AG08396 (cell line): Measurements from ENCODE around the gene MED17.

Experiments used
- DNase-seq: peaks from one replicate; pipeline ENCODE4 v3.0.0; 2012; ENCODE audit warnings: low spot score, mixed read lengths

Gene MED17

GRCh38 chr11:93849751-93850593, 65.9 kb downstream of the MED17 start:
- peak; percentile 52 for DNase-seq

DNA sequence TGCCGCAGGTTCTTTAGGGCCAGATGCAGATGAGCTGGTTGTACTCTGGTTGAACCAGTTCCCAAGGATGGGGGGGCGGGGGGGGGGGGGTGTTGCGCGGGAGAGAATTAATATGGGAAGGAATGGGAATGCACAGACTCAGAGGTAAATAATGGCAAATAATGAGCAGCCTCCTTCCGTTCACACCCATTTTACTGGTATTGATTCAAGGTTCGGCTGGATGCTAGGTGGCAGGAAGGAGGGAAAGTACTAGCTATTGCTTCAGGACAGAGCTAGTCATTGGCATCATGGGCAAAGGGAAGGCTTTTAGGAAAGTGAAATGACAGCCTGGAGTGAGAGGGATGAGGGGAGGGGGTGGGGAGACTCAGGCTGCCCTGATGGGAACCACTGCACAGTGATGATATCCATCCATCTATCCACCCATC, 66.5 kb downstream of the MED17 start, which contains the start of gene VSTM5:
VSTM5 (minus strand) TSS at position 25 of the 425 bp plus-strand sequence. CDS start 116 bp downstream, outside the sequence.
- DNase-seq, result no peak

GRCh38 chr11:93852242-93852641, 68.2 kb downstream of the MED17 start:
- DNase-seq, result no peak

GRCh38 chr11:93857413-93858120, 73.5 kb downstream of the MED17 start:
- no peak for DNase-seq

DNA sequence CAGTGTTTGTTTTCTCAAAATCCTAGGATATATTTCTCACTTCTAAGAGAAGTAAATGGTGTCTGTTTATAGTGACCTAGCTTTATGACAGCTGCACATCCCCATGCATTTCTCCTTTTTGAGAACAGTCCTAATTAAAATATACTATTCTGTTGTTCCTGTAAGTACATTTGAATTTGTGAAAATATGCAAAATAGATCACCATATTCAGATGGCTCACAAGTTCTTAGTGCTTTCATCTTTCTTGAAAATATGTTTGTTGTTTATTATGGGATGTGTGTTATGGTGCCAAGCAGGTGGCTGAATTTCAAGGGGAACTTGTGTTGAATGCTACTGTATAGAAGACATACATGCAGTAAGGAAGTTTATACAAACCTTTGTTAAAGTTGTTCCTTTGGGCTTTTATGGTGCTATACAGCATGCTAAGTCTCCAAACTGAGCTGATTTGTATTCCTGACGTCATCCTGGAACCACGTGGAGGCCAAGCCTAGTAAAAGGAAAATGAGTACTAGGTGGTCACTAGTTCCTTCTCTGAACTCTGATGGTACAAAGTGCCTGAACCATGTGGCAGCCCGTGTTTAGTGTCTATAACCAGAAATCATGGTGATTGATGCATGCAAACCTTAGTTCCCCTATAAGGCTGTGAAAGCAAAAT, 74.2 kb downstream of the MED17 start:
- DNase-seq, result no peak

DNA sequence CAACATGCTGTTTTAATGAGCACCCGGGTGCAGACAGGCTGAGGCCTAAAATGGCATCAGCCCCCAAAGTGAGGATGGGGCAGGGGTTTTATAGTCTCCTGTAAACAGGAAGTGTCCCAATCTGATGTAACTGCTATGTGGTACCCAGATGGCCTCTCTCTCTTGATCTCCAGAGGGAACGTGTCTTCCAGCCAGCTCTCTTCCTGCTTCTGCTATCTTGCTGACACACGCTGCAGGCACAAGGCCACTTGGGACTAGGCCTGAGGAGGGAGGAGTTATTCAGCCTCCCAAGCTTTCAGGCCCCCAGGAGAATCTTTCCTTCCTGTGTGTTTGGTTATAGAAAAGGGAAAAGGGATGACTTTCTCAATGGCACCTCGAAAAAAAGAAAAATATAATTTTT, 77.7 kb downstream of the MED17 start:
- DNase-seq, result no peak
